GM23248 (cell line): ENCODE results near the gene PER3.

Experiments used
- EZH2 ChIP-seq: fragments of 200-600 bp; sonication (generic); IDR thresholded peaks from 2 replicates; pipeline ENCODE4 v1.6.1; 2018; ENCODE audit warnings: antibody characterized with exemption, mild to moderate bottlenecking; ENCODE audit not compliant: insufficient read depth, poor library complexity, severe bottlenecking
- EZH2phosphoT487 ChIP-seq: fragments of 200-600 bp; sonication (generic); IDR thresholded peaks from 2 replicates; pipeline ENCODE4 v1.6.1; 2018; ENCODE audit warnings: antibody characterized with exemption, moderate library complexity, mild to moderate bottlenecking, low read depth; ENCODE audit not compliant: insufficient read depth

DNA sequence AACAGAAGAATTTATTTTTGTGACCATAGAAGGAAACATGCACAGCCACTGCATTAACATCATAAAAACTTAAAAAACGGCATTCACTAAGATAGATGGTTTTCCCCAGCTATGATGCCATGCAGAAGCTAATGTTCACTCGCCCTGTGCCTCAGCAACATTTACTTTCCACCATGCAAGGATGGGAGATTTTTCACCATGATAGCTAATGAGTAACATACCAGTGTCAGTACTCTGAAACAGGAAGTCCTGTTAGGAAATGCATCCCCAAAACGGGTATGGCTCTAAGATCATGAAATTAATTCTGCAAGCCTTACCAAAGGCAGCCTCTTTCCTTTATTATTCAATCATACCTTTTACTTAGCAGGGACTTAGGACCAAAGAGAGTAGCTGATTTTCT is 30.4 kb upstream of the PER3 start:
- TF ChIP-seq EZH2phosphoT487 (no peak), EZH2 (no peak)
